Kidney tubule cell (primary cell): ENCODE results near the gene TCL1B.

Source experiments
- DNase-seq: peaks from one replicate; pipeline ENCODE4 v3.0.0-alpha.2; 2018; ENCODE audit warnings: low spot score

Gene TCL1B

DNA sequence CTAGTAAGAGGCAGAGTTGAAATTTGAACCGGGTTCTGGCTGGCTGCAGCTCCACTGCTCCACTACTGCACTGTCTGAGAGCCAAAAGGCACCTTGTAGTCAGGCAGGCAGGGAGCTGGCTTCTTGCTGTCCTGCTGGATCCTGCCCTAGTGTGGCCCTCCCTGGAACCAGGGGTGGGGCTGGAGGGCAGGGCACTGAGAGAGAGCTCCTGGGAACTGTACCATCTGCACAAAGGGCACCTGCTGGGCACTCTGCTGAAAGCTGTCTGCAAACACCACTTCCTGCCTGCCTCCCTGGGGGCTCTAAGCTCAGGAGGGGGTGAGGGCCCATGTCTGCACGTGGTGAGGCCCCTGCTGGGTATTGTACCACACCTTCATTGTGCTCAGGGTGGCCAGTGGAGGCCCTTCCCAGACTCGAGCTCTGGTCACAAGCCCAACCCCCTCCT lies 19.0 kb upstream of the TCL1B start:
- DNase-seq: no peak

DNA sequence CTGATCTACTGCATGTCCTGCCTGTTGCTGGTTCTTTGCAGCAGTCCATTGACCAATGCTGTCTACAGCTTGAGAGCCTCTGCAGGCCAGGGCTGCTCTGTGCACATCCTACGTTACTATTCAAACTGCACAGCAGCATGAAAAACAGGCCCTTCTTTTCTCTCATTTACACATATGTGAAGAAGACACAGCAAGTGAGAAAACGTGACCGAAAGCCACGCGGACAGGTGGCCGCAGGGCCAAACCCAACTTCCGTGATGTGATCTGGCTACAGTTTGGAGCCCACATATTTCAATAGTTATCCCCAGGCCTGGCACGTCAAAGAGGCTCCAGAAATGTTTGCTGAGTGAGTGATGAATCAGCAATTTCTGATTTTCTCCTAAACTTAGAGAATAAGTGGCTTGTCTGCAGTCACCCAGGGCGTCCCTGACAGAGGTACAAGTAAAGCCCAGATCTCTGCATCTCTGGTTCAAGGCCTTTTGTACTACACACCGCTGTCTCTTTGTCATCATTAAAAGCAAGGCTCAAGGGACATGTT lies 17.9 kb upstream of the TCL1B start:
- DNase-seq: no peak

DNA sequence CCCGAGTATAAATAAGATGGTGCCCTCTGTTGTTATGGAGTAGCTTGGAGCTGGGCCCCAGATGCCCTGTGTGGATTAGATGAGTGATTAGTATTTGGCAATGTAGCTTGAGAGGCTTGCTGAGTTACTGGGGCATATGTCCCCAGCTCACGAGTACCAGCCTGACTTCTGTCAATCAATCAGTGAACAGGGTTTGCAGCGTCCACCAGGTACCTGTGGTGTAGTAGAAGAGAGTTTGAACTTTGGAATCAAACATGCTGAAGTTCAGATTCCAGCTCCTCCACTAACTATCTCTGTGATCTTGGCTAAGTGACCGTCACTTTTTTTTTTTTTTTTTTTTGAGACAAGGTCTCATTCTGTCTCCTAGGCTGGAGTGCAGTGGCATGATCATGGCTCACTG lies 11.6 kb upstream of the TCL1B start:
- DNase-seq: no peak

DNA sequence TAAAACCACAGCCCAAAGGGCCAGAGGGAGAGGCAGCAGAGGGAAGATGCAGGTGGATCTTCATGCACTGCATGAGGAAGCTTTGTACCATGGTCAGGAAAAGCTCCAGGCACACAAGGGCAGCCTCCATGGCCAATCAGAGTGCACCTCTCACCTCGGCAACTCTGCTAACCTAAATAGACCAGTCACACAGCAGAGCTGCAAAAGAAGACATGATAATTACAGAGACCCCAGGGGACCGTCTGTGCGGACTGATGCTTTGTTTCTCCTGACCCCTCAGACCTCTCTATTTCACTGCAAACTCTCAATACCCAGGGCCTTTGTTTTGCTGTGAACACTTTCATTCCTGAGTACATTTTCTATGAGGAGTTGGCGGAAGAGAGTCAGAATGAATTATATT lies 10.7 kb upstream of the TCL1B start:
- no peak for DNase-seq

DNA sequence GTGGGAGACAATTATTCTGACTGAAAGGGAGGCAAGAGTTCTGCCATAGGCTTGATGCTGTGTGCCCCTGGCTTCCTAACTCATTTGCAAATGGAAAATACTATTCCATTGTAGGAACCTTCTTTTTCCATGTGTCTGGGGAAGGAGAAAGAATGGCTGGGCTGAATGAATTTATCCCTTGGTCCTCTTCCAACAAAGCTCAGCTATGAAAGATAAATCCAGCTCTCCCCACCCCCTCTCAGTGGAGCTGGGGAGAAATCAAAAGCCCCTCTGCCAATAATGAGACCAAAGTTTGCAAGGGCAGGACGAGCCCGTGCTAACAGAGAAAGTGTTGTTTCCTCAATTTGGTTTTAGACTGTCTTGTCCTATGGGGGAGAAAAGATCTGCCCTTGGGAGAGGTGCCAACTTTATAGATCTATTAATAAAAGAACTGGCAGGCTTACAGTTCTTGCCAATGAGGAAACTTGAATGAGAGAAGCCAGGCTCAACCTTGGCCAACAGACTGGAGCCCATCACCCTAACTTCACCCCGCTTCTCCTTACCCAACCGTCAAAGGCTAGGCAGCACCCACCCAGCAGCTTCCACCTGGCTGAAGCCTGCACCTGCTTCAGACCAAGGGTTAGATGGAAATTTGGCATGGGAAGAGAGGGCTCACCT lies 8.9 kb upstream of the TCL1B start:
- DNase-seq: no peak

DNA sequence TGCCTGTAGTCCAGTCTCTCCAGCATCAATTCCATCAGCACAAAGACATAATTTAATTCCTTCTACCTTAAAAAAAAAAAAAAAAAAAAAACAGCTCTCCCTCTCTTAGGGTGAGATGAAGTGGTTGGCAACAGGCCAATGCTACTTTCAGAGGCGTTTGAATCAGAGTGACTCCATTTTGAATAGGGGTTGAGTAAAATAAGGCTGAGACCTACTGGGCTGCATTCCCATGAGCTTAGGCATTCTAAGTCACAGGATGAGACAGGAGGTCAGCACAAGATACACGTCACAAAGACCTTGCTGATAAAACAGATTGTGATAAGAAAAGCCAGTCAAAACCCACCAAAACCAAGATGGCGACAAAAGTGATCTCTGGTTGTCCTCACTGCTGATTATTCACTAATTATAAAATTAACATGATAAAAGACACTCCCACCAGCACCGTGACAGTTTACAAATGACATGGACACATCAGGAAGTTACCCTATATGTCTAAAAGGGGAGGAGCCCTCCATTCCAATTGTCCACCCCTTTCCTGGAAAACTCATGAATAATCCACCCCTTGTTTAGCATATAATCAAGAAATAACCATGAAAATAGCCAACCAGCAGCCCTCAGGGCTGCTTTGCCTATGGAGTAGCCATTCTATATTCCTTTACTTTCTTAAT lies 6.9 kb upstream of the TCL1B start:
- DNase-seq: no peak

DNA sequence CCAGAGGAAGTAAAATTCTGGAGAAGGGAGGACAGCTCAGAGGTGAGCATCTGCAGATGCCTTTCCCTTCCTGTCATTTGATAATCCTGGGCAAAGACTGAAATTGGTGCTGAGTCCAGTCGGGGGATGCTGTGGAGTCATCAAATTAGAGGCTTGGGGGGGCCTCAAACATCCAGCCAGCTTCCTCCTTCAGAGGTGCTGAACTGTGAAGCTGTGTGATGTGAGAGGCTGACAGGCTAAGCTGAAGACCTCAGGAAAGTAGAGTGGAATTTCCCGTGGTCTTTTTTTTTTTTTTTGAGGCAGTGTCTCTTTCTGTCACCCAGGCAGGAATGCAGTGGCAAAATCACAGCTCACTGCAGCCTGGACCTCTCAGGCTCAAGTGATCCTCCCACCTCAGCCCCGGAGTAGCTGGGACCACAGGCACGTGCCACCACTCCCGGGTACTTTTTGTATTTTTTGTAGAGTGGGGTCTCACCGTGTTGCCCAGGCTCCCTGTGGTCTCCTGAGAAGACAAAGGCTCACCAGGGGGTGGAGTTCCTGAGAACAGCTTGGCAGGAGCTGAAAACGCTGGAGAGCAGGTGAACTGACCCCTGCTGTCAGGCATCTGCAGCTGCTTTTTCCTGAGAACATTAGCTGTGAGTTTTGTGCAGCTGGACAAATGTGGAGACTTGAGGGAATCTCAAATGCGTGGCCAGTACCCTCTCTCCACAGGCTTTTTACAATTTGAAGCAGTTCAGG lies 6.1 kb upstream of the TCL1B start:
- DNase-seq: peak; percentile 11

DNA sequence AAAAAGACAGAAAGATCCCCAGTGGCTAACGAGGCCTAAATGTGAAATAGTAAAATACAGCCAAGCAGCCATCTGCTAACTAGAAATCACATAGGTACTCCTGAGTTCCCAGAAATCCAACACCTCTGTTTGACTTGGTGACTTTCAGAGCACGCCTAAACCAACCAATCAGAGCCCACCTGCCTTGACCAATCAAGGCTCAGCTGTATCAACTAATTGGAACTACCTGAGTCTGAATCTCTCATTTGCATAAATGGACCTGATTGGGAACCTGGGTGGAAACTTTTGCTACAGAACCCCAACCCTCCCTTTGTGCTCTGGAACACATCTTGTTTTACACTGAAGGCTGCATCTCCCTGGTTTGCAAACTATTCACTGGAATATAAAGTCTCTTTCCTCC lies 5.1 kb upstream of the TCL1B start:
- no peak for DNase-seq

DNA sequence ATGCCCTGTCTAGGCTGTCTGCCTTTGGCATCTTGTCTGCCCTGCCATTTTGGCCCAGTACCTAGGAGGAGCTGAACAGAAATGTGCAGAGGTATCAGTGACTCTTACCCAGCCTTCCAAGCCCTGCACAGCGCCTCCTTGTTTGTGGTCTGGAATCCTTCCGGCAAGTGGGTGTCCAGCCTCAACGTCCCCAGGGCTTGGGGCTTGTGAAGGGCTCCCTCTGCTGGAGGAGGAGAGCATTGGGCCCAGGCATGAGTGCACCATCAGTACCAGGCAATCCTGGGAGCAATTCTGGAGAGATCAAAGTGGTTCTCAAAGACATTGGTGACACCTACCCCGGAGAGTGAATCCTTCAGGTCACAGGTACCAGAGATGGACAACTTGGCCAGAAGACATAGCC lies 2.4 kb upstream of the TCL1B start:
- DNase-seq: peak; percentile 20

DNA sequence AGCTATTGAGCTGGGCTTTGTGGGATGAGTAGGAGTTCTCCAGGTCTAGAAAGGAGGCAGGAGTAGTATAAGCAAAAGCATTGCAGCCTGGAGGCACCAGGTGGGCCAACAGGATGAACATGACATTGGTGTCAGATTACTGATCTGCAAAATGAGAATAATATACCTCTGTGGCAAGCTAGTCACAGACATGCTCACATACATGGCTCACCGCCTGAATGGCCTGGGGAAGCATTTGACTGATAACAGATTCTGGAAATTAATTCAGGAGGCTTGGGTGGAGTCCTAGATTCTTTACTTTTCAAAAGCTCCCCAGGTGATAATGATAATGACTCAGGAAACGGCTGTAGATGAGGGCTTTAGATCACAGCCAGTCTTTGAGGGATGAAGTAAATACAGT lies 709 bp downstream of the TCL1B start:
- no peak for DNase-seq

DNA sequence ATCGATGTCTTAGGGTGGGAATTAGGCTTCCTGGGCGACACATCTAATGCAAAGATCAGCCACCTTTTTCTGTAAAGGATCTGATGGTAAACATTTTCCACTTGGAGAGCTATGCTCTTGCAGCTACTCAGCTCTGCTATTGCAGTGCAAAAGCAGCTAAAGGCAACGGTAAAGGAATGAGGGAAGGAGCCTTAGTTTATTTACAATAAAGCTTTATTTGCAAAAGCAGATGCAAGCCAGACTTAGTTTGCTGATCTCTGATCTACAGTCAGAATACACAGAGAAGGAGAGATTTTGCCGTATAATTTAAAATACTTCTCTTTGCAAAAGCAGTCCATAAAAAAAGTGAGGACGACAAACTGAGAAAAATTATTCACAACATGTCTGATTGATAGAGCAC lies 3.2 kb downstream of the TCL1B start:
- DNase-seq: no peak

DNA sequence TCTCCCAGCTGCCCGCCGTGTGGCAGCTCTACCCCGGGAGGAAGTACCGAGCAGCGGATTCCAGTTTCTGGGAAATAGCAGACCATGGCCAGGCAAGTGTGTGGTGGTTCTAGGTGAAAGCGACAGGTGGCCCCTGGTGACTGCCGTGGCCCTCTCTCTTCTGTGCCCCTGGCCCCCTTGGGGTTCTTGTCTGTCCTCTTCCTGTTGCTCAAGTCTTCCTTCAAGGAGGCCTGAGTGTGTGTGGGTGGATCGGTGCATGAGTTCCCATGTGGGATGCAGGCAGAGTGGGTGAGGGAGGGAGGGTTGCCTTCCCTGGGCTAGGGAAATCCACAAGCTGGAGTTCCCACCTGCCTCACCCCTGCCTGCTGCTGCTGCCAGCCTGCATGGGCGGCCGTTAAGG lies 4.6 kb downstream of the TCL1B start:
- DNase-seq: no peak

DNA sequence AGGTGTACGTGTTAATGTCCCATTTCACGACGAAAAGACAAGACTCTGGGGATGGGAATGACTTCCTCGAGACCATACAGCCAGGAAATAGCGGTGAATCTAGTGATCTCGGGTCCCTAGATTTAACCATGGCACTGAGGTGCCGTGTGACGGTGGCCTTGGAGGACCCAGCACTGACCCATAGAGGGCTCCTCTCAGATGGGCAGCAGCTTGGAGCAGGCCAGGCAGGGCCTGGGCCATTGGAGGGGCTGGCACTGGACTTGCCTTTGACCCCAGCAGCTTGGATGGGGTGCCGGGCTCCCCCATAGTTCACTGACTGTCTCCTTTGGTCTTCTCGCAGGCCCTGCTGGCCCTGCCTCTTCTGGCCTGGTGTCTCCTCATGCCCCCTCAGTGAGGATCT lies 5.4 kb downstream of the TCL1B start:
- DNase-seq: no peak

DNA sequence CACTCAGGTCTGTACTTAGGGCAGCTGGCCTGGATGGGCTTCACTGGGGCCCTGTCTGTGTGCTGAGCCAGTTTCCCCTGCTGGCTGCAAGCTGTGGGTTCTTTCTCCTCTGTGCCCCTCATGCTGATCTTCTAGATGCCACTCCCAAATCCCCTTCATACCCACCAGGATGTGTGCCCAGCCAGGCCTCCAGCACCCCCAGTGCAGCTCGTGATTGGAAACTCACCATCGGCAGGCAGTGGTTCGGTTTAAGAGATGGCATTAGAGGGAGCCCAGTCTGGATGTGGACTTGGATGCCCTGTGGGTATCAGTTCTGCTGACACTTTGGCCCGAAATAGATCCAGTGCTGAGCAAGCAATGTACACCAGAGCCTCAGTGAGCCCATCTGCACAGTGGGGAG lies 5.9 kb downstream of the TCL1B start:
- no peak for DNase-seq

DNA sequence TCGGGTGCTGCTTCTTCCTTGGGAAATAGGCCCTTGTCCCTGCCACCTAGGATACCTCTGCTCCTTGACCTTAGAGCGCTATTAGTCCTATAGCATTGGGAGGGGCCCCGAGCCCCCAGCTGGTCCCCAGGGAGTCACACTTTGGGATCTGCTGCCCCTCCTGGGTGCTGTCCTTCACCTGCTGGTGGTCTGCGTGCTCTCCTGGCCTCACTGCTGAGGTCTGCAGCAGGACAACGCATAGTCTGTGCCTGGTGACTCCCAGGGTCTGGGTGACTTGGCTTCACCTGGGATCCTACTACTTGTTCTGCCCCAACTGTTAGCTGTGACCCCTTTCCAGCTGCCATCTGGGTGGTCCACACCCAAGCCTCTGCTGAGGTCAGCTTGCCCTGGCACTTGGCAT lies 8.8 kb downstream of the TCL1B start:
- no peak for DNase-seq

DNA sequence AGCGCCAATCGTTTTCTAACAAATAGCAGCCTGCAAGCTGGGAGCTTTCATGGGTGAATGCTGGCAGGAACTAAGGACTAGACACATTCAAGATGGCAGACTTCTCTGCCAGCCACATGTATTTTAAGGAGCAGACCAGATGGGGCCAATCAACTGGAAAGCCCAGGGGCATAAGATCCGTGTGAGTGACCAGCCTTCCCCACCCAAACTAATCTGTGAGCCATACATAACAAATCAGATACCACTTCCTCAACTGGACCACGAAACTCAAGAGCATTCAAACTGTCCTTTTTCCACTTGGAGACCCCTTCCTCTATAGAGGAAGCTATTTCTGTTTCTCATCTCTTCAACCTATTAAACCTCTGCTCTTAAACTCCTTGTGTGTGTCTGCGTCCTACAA lies 9.7 kb downstream of the TCL1B start:
- DNase-seq: no peak

DNA sequence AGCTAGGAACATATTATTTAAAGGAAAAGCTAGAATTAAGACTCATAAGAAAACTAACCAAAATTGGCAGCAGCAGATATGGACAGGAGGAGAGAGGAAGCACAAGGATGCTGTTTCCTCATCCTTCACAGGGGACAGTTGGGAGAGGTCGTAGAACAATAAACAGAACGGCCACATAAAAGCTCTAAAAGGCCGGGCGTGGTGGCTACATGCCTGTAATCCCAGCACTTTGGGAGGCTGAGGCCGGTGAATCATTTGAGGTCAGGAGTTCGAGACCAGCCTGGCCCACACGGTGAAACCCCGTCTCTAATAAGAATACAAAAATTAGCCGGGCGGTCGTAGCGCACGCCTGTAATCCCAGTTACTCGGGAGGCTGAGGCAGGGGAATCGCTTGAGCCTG lies 10.5 kb downstream of the TCL1B start:
- DNase-seq: no peak

DNA sequence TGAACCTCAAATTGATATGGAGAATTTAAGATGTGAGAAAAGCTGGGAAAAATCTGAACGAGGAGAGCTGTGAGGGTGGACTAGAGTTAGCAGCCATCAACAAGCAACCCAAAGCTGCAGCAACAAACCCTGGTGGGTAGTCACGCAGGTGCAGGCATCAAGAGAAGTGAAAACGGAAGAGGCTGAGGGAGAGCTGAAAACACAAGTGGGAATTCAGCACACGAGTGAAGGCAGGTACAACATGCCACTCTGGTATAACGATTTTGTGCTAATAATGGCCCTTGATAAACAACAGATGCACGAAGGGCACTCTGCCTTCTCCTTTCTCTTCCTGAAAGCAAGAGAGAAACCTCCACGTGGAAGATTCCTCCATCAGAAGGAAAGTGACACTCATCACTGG lies 11.5 kb downstream of the TCL1B start:
- DNase-seq: no peak

DNA sequence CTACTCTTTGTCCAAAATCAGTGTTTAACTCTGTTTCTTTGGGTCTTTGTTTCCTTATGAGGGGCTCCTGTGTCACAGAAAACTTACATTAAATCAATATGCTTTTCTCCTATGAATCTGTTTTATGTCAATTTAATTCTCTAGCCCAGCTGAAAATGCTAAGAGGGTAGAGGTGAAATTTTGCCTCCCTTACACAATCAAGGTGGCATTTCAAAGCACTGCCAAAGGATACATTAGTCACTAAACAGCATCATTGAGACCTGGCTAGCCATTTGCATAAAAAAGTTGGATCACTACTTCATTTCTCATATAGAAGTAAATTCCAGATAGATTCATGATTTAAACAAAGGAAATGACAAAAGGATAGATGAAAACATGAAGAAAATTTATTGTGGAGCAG lies 12.1 kb downstream of the TCL1B start:
- no peak for DNase-seq

DNA sequence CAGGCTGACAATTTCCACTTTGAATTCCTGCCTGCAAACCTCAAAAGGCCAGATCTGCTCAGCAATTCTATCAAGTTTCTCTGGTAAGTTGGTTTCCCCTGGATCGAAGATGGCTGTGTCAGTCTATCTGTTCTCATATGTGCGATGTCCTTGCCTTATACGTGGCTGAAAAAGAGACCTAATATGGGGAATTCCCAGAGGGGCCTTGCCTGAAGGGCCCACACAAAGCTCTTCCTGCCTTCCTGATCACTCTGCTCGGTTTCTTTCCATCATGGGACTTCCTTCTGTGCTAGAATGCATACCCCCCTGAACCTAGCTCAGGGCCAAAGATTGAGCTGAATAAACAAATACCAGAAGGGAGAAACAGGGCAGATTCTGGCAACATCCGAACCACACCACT lies 13.2 kb downstream of the TCL1B start:
- no peak for DNase-seq

DNA sequence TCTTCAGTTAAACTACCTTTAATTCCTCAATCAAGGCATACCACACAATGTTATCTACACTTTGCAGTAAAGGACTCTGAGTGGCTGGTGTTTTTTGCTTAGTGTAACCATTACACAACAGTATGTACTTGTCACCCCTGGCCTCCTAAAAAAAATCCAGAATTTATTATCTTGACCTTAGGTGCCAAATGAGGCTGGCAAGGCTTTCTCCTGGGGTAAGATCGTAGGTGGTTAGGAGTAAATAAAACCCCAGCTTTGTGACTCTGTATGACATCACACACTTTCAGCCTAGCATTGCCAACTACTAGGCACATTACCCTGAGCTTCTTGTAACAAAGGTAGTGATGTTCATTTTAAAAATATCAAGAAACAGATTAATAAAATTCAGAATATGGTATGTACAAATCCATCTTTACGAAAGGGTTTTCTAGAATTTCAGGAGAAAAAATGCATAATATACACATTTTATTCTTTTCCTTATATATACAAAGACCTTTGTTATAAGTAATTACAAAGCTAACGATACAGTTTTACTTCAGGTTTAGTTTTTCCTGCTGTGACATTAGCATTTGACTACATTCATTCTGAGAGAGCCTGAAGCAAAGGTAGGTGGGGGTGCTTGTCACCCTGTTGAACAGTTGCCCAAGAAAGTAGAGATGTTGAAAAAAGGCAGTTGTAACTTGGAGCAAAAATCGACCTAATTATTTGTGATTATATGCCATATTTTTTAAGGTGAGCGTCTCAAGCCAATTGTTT lies 14.2 kb downstream of the TCL1B start:
- DNase-seq: no peak

DNA sequence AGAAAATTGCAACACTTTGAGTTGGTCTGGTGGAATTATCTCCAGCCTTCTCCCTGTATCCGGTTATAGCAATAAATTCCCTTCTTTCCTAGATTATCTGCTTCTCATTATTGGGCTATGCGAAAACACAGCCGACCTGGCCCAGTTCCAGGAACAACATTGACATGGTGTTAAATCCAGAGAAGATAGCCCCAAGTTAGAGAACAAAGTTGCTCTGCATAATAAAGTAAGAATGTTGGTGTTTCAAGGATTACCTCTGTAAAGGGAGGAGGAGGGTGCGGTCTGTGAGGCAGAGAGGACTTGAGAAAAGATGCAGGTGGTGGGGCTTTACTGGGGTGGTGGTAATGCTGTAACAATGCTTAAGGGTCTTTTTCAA lies 15.6 kb downstream of the TCL1B start:
- DNase-seq: no peak

DNA sequence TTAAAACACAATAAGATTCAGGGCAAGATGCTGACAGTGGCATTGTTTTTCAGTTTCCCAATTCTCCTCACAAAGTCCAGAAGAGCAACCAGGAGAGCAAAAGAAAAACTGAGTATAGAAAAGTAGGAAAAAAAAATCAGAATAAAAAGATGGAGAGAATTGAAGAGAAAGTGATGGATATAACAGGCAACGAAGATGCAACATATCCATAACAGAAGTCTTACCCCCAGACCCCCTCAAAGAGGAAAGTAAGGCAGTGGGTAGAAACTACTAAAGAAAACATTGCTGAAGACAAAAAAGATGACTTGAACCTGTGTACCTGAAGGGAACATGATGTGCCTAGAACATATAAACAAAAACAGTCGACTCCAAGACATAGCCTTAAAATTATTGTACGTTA lies 17.1 kb downstream of the TCL1B start:
- no peak for DNase-seq
